Prostate gland (tissue), 2 donors: Measurements from ENCODE around the gene MTA3. TPM values are rescaled to one million over a fixed set of nuclear protein-coding genes. Genes with fewer than 3 reads are reported as not detected.
"Not testable (repeated sequence)": the region's sequence is repeated elsewhere in the genome, so short reads cannot be mapped to it uniquely, and the experiment has no call there.

Source experiments
- DNase-seq: peaks from one replicate; pipeline ENCODE4 v3.0.0-alpha.2; 2019; ENCODE audit warnings: low spot score
- H3K27ac ChIP-seq, 2 donors: fragments of 200-600 bp; sonication (generic); 2 replicates each; pipeline ENCODE4 v1.5.1; 2017 to 2019
- H3K27me3 ChIP-seq: fragments of 200-600 bp; sonication (generic); replicated peaks from 2 replicates; pipeline ENCODE4 v1.5.1; 2019; ENCODE audit not compliant: insufficient read depth
- H3K36me3 ChIP-seq, 2 donors: fragments of 200-600 bp; sonication (generic); 1 replicate in 1 of 2; 2 replicates in 1 of 2; pipeline versions ENCODE4 v1.5.1 to v1.8.1; 2017 to 2019
- H3K4me1 ChIP-seq: fragments of 200-600 bp; sonication (generic); replicated peaks from 2 replicates; pipeline ENCODE4 v1.5.1; 2019
- H3K4me3 ChIP-seq, 2 donors: fragments of 200-600 bp; sonication (generic); 2 replicates each; pipeline ENCODE4 v1.5.1; 2017 to 2019
- H3K9me3 ChIP-seq: fragments of 200-600 bp; sonication (generic); 2 replicates; pipeline ENCODE4 v1.5.1; 2017
- POLR2A ChIP-seq: fragments of 450-650 bp; IDR thresholded peaks from one replicate; pipeline ENCODE4 v1.6.1; 2016; ENCODE audit warnings: antibody characterized with exemption, mild to moderate bottlenecking
- POLR2AphosphoS5 ChIP-seq: sonication (generic); formaldehyde crosslinking; IDR thresholded peaks from one replicate; pipeline ENCODE4 v1.6.1; 2017; ENCODE audit warnings: antibody characterized with exemption
- WGBS: methylation state at CpG from one replicate; pipeline ENCODE4 v1.1.5; 2018; 5-methylcytosine and 5-hydroxymethylcytosine counted together
- intact Hi-C: fragments of 100-400 bp; cut with DNase I; formaldehyde crosslinking; loops from one replicate; pipeline ENCODE4 v1.14.2; 2022
- total RNA-seq, 2 donors: library from RNA; depleted of rRNA; stranded (reverse); fragments of >200 nt; gene quantifications; one replicate each; pipeline ENCODE4 v1.1.0, GENCODE V29; 2016
- TF ChIP-seq, protein P1 (sequence below), 4 experiments: fragments of 200-600 bp in 2 of 4; fragments of 450-650 bp in 2 of 4; sonication (generic) in 2 of 4; IDR thresholded peaks; 1 replicate in 3 of 4; 2 replicates in 1 of 4; pipeline ENCODE4 v1.5.1; 2016 to 2019; ENCODE audit warnings: antibody characterized with exemption in 4 of 4, mild to moderate bottlenecking in 2 of 4, moderate library complexity in 2 of 4

Gene MTA3
- total RNA-seq, 2 donors from 2014 or later, result 23.6 to 53.4 TPM

DNA sequence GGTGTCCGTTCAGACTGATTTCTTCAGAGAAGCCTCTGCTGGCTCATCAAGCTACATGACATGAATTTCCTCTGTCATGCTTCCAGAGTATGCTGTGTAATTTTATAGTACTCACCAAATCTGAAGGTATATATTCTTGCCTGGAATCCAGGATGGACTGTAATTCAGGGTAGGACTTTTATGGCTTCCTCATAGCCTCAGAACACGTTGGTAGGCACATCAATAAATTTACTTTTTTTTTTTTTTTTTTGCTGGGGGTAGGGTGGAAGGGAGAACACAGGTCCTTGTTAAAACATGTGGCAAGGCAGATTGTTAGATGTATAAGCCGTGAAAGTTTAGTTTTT, 34.4 kb downstream of the MTA3 start:
- no peaks in the 10 kb centered on the region for H3K9me3 ChIP-seq
- no peaks in the 10 kb centered on the region for H3K4me1 ChIP-seq
- H3K36me3 ChIP-seq, result no peaks in the 10 kb centered on the region
- H3K4me3 ChIP-seq, result no peak overlapping the region
- DNase-seq, result no peak
- WGBS, result 64% methylated on average over 3 of the region's 3 CpGs
- intact Hi-C loops, result no loop called here
- H3K27me3 ChIP-seq, result no peaks in the 10 kb centered on the region
- TF ChIP-seq, protein P1, sequence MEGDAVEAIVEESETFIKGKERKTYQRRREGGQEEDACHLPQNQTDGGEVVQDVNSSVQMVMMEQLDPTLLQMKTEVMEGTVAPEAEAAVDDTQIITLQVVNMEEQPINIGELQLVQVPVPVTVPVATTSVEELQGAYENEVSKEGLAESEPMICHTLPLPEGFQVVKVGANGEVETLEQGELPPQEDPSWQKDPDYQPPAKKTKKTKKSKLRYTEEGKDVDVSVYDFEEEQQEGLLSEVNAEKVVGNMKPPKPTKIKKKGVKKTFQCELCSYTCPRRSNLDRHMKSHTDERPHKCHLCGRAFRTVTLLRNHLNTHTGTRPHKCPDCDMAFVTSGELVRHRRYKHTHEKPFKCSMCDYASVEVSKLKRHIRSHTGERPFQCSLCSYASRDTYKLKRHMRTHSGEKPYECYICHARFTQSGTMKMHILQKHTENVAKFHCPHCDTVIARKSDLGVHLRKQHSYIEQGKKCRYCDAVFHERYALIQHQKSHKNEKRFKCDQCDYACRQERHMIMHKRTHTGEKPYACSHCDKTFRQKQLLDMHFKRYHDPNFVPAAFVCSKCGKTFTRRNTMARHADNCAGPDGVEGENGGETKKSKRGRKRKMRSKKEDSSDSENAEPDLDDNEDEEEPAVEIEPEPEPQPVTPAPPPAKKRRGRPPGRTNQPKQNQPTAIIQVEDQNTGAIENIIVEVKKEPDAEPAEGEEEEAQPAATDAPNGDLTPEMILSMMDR (IDR thresholded peaks at IDR 0.05), result no peak
- no peak for TF ChIP-seq POLR2AphosphoS5
- H3K27ac ChIP-seq, result no peak overlapping the region

- H3K27ac ChIP-seq, H3K36me3 ChIP-seq, H3K27me3 ChIP-seq, H3K4me1 ChIP-seq, DNase-seq, H3K4me3 ChIP-seq, H3K9me3 ChIP-seq, intact Hi-C loops: not testable (repeated sequence)
- 94% methylated on average over 4 of the region's 6 CpGs for WGBS
Measured at GRCh38 chr2:42604341-42604867, 36.0 kb downstream of the MTA3 start.

DNA sequence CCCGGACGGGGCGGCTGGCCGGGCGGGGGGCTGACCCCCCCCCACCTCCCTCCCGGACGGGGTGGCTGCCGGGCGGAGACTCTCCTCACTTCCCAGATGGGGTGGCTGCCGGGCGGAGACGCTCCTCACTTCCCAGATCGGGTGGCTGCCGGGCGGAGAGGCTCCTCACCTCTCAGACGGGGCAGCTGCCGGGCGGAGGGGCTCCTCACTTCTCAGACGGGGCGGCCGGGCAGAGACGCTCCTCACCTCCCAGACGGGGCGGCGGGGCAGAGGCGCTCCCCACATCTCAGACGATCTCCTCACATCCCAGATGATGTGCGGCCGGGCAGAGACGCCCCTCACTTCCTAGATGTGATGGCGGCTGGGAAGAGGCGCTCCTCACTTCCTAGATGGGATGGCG, 37.7 kb downstream of the MTA3 start:
- H3K36me3 ChIP-seq, H3K9me3 ChIP-seq, H3K27me3 ChIP-seq, DNase-seq, H3K4me1 ChIP-seq, H3K27ac ChIP-seq, H3K4me3 ChIP-seq, intact Hi-C loops: not testable (repeated sequence)
- WGBS, result 93% methylated on average over 23 of the region's 33 CpGs

- Histone ChIP-seq H3K27ac (no peak overlapping the region), H3K9me3 (no peaks in the 10 kb centered on the region), H3K27me3 (no peaks in the 10 kb centered on the region), H3K4me3 (no peak overlapping the region), H3K4me1 (no peaks in the 10 kb centered on the region), H3K36me3 (no peaks in the 10 kb centered on the region)
- intact Hi-C loops, result no loop called here
- WGBS, result 71% methylated on average over 8 of the region's 8 CpGs
- no peak for DNase-seq
- TF ChIP-seq POLR2A (no peak), POLR2AphosphoS5 (no peak)
- TF ChIP-seq, protein P1 (IDR thresholded peaks at IDR 0.05), result no peak
Measured at GRCh38 chr2:42607101-42607637, 38.7 kb downstream of the MTA3 start.

- Histone ChIP-seq H3K9me3 (no peaks in the 10 kb centered on the region), H3K36me3 (no peaks in the 10 kb centered on the region), H3K27ac (no peak overlapping the region), H3K4me1 (no peaks in the 10 kb centered on the region), H3K27me3 (no peaks in the 10 kb centered on the region), H3K4me3 (no peak overlapping the region)
- DNase-seq, result no peak
- TF ChIP-seq POLR2A (no peak), POLR2AphosphoS5 (no peak)
- TF ChIP-seq, protein P1 (IDR thresholded peaks at IDR 0.05), result no peak
- WGBS, result 87% methylated on average over 6 of the region's 6 CpGs
- intact Hi-C loops, result no loop called here
Measured at GRCh38 chr2:42613281-42614064, 45.0 kb downstream of the MTA3 start.

DNA sequence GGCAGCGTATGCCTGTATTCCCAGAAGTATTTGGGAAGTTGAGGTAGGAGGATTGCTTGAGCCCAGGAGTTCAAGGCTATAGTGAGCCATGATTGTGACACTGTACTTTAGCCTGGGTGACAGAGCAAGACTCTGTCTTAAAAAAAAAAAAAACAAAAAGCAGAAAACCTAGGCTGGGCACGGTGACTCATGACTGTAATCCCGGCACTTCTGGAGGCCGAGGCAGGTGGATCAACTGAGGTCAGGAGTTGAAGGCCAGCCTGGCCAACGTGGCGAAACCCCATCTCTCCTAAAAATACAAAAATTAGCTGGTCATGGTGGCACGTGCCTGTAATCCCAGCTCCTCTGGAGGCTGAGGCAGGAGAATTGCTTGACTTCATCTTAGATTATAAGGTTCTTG, 46.4 kb downstream of the MTA3 start:
- TF ChIP-seq POLR2A (no peak), POLR2AphosphoS5 (no peak)
- TF ChIP-seq, protein P1 (IDR thresholded peaks at IDR 0.05), result no peak
- intact Hi-C loops, result no loop called here
- Histone ChIP-seq H3K4me3 (no peak overlapping the region), H3K27ac (no peak overlapping the region), H3K27me3 (no peaks in the 10 kb centered on the region), H3K36me3 (no peaks in the 10 kb centered on the region), H3K9me3 (no peaks in the 10 kb centered on the region), H3K4me1 (no peaks in the 10 kb centered on the region)
- WGBS, result 94% methylated on average over 7 of the region's 7 CpGs
- DNase-seq, result no peak
